ENCODE data around the gene RASGRP2.

The RASGRP2 gene

GRCh38 chr11:64771861-64772260 lies 27.9 kb upstream of the RASGRP2 start:
- no peak for DNase-seq (ENCODE audit: extremely low read depth in 1 of 2, low read depth in 1 of 2)

- no peak for DNase-seq (ENCODE audit: extremely low read depth in 1 of 2, low read depth in 1 of 2)
Observed at GRCh38 chr11:64770120-64770519, 26.2 kb upstream of the RASGRP2 start.

DNA sequence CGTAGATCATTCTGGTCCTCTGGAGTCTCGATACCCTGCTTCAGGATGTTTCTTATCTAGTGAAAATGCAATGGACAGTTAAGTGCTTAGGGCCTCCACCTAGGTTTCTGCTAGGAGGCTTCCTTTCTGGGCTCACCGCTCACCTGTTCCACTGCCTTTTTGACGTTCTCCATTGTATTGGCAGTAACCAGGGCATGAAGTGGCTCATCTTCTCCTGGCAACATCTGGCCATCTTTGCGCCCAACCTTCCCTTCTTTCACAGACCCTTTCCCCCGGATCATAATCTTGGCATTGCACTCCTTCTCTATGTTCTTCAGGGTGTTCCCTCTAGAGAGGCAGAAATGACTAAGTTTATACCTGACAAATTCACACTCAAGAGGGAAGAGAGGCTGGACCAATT lies 25.3 kb upstream of the RASGRP2 start:
- DNase-seq (ENCODE audit: extremely low read depth in 1 of 2, low read depth in 1 of 2): no peak

GRCh38 chr11:64768300-64768694 lies 24.4 kb upstream of the RASGRP2 start:
- no peak for DNase-seq (ENCODE audit: extremely low read depth in 1 of 2, low read depth in 1 of 2)

- peak in 1 of 2 donors; percentile 77 for DNase-seq (ENCODE audit: extremely low read depth in 1 of 2, low read depth in 1 of 2)
Observed at GRCh38 chr11:64767344-64768299, 23.7 kb upstream of the RASGRP2 start.

- no peak for DNase-seq (ENCODE audit: extremely low read depth in 1 of 2, low read depth in 1 of 2)
Observed at GRCh38 chr11:64766881-64767280, 22.9 kb upstream of the RASGRP2 start.

DNA sequence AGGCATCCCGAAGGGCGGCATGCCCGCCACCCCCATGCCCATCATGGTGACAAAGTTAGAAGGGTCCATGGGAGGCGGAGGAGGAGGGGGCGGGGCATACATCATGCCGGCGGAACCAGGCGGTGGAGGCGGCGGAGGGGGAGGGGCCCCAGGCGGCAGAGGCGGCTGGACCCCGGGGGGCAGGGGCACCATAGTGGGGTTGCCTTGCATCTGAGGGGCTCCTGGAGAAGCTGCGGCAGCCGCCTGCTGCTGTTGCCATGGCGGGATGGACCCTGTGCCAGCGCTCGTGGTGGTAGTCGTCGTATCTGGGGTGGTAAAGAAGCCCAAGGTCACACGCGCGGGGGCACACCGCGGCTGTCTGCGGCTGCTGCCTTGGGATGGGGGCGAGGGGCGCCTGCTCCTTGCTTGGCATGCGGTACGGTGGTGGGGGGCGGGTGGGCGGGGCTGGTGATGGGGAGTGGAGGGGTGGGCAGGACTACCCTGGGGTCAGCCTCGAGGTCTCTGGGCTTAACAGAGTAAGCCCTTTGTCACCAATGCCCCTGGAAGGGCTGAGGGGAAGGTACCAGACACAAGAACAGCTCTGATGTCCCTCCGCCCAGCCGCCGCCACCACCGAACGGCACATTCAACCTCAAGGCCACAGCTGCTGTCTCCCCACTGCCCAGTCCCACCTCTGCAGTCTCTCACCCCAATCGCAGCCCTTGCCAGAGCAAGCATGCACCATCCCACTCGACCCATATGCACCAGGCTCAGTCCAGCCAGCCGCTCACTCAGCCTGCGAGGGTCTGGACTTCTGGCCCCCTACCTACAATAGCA lies 22.1 kb upstream of the RASGRP2 start:
- DNase-seq (ENCODE audit: extremely low read depth in 1 of 2, low read depth in 1 of 2): no peak

DNA sequence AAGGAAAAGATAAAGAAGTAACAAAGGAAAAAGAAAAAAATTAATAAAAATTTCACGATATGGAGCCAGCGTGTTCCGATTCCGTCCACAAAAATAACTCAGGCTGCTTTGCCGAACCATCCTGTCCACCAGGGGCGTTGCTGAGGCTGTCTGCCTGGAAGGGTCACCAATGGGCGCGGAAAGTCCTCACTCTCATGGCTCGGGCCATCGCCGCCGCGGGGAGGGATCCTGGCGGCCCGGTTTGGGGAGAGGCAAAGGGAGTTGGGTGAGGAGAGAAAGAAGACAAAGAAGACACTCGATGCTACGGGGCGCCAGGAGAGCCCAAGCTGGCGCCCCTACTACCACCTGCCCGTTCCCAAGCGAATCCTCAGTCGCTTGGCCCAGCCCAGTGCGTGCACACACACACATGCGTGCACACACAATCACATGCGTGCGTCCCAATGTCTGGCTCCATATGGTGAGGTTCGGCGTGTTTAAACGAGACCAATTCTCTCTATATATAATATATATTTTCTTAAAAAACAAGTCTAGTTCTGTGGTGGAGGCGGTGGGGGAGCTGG lies 21.4 kb upstream of the RASGRP2 start:
- DNase-seq (ENCODE audit: extremely low read depth in 1 of 2, low read depth in 1 of 2): no peak

- no peak for DNase-seq (ENCODE audit: extremely low read depth in 1 of 2, low read depth in 1 of 2)
Observed at GRCh38 chr11:64764753-64765152, 20.8 kb upstream of the RASGRP2 start.

DNA sequence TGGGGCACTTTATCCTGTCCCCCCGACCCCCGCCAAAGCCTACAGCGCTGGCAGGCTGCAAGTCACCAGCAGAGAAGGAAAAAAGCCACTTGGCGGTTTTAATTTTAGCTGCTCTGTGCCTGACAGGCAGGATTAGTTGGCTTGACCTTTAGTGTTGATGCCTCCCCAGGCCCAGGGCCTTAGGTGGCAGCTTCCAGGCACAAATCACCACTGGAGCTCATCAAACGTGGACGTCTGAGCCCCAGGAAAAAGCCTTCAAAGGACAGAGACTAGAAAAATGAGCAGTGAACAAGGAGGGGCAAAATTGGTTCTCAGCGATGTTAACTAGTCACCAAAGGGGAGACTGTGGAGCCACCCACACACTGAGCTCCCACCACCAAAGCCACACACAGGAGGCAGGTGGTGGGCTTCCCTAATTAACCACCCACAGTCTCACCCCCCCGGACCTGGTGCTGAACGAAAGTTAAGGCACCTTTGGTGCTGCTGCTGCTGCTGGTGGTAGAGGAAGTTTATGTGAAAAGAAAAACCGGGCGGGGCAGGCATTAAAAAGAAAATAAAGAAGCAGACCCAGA lies 20.2 kb upstream of the RASGRP2 start:
- DNase-seq (ENCODE audit: extremely low read depth in 1 of 2, low read depth in 1 of 2): no peak

DNA sequence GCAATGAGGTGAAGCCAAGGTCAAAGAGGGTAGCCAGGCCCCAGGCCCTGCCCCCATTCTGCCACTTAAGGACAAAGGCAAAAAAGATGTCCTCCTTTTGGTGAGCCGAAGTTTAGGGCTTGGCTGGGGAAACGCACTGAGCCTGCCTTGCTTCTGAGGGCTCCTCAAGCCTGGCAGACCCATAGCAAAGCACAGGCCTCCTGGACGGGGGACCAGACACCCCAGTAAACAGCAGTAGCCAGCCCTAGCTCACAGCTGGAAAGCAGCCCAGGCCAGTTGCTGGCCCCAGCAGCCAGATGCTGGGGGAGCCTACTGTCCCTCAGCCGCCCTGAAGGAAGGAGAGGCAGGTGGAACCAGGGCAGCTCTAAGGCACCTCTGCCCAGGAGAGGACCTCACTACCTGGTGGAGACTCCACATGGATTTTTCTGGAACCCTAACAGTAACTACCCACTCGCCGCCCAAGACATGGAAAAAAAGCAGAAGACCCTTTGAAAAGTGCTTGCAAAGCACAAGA lies 19.6 kb upstream of the RASGRP2 start:
- DNase-seq (ENCODE audit: extremely low read depth in 1 of 2, low read depth in 1 of 2): no peak

GRCh38 chr11:64762674-64763525 lies 19.0 kb upstream of the RASGRP2 start:
- DNase-seq (ENCODE audit: extremely low read depth in 1 of 2, low read depth in 1 of 2): no peak

GRCh38 chr11:64762277-64762673 lies 18.3 kb upstream of the RASGRP2 start:
- DNase-seq (ENCODE audit: extremely low read depth in 1 of 2, low read depth in 1 of 2): no peak

- no peak for DNase-seq (ENCODE audit: extremely low read depth in 1 of 2, low read depth in 1 of 2)
Observed at GRCh38 chr11:64760759-64761420, 16.9 kb upstream of the RASGRP2 start.

- no peak for DNase-seq (ENCODE audit: extremely low read depth in 1 of 2, low read depth in 1 of 2)
Observed at GRCh38 chr11:64759722-64760719, 16.1 kb upstream of the RASGRP2 start, which contains the start of gene PYGM. Gene PYGM, minus strand, starts transcription at chr11:64759974. Its CDS starts 76 bp downstream, at chr11:64759898.

DNA sequence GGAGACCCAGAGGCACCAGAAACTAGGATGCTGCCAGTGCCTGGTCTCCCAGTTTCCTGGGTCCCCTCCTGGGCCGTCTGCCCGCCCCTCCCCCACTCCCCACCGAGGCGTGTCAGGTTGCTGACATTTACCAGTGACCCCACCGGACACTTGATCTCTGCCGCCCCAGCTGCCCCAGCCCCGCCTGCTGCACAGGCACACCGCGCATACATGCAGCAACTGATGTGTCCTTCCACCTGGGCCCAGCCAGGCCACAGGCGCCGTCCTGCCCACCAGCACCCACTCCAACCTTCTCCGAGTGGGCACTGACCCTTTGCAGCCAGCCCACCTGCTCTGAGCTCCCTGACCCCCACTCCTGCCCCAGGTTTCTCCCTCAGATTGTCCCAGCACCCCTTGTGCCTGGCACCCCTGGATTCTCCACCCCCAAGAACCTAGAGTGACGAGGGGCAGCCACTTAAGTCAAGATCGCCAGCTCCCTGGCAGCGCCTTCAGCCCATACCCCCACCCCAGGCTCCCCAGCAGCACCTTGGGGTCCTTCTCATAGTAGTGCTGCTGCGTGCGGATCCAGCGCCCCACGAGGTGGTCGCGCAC lies 15.3 kb upstream of the RASGRP2 start:
- DNase-seq (ENCODE audit: extremely low read depth in 1 of 2, low read depth in 1 of 2): no peak

DNA sequence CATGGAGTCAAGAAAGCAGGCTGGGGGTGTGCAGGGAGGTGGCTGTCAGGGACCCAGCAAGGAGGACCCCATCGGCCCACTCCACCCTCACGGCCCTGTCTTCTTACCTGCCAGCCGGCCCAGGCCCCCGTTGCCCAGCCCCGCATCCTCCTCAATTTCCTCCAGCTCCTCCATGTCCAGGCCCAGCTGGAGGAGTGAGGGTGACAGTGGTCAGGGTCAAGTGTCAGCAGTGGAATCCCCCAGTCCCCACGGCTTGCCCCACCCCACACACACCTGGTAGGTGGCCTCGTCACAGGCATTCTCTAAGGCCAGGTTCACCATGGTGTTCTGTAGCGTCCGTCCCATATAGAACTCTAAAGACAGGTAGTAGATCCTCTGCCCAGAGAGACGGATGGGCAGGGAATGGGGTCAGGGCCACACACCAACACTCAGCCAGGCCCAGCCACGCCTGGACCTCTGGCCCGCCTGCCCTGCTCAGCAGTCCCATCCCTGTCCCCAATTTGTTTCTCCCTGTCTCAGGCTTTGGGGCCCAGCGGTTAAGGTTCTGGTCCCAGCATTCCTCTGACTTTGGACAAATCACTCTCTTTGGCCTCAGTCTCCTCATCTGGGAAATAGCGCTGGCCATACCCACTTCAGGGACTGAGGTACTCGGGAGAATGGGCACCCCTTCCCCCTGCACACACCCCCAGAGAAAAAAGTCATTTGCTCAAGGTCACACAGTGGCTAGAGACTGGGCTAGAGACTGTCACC lies 14.6 kb upstream of the RASGRP2 start:
- no peak for DNase-seq (ENCODE audit: extremely low read depth in 1 of 2, low read depth in 1 of 2)

Data from activated CD8-positive, alpha-beta memory T cell treated with anti-CD3 and anti-CD28 coated beads for 1 hour (primary cell).